Transverse colon (tissue), 4 donors: ENCODE measurements around the gene PRRG4. TPM values are rescaled to one million over a fixed set of nuclear protein-coding genes. Genes with fewer than 3 reads are reported as not detected.

Experiments used
- DNase-seq: peaks from one replicate; pipeline ENCODE4 v3.0.0-alpha.2; 2019
- H3K27ac ChIP-seq, 4 donors: fragments of 200-600 bp; sonication (generic); 2 replicates each; pipeline ENCODE4 v1.5.1; 2016 to 2018; ENCODE audit warnings: inconsistent platforms in 4 of 4
- H3K27me3 ChIP-seq: fragments of 200-600 bp; sonication (generic); 2 replicates; pipeline ENCODE4 v1.5.1; 2017; ENCODE audit warnings: inconsistent platforms
- H3K36me3 ChIP-seq, 4 donors: fragments of 200-600 bp; sonication (generic); 2 replicates each; pipeline ENCODE4 v1.5.1; 2017 to 2019; ENCODE audit warnings: inconsistent platforms in 4 of 4
- H3K4me1 ChIP-seq, 4 donors: fragments of 200-600 bp; sonication (generic); 2 replicates each; pipeline ENCODE4 v1.5.1; 2017 to 2020; ENCODE audit warnings: inconsistent platforms in 4 of 4
- H3K4me3 ChIP-seq, 4 donors: fragments of 200-600 bp; sonication (generic); 1 replicate in 1 of 4; 2 replicates in 3 of 4; pipeline versions ENCODE4 v1.5.1 to v1.6.1; 2017 to 2019; ENCODE audit warnings: inconsistent platforms in 4 of 4
- H3K9me3 ChIP-seq, 2 donors: fragments of 200-600 bp; sonication (generic); 2 replicates each; pipeline ENCODE4 v1.5.1; 2017 to 2019; ENCODE audit warnings: inconsistent platforms in 2 of 2
- CTCF ChIP-seq, 5 experiments: fragments of 200-600 bp in 3 of 5; fragments of 450-650 bp in 2 of 5; sonication (generic) in 3 of 5; IDR thresholded peaks; 1 replicate in 2 of 5; 2 replicates in 3 of 5; pipeline ENCODE4 v1.5.1; 2016 to 2017; ENCODE audit warnings: antibody characterized with exemption in 5 of 5, inconsistent platforms in 3 of 5, mild to moderate bottlenecking in 2 of 5, moderate library complexity in 1 of 5
- EP300 ChIP-seq: sonication (generic); formaldehyde crosslinking; IDR thresholded peaks from one replicate; pipeline ENCODE4 v1.6.1; 2017; ENCODE audit warnings: antibody characterized with exemption, low read depth
- POLR2A ChIP-seq: fragments of 450-650 bp; IDR thresholded peaks from one replicate; pipeline ENCODE4 v1.6.1; 2016; ENCODE audit warnings: antibody characterized with exemption, mild to moderate bottlenecking, moderate library complexity
- POLR2AphosphoS5 ChIP-seq, 3 donors: sonication (generic); formaldehyde crosslinking; IDR thresholded peaks; one replicate each; pipeline ENCODE4 v1.6.1; 2016; ENCODE audit warnings: antibody characterized with exemption in 3 of 3
- WGBS, 2 donors: methylation state at CpG; one replicate each; pipeline ENCODE4 v1.1.5; 2018; ENCODE audit warnings: low coverage in 1 of 2; 5-methylcytosine and 5-hydroxymethylcytosine counted together
- in situ Hi-C, 4 donors: fragments of 200-750 bp; cut with MboI; loops; one replicate each; pipeline versions ENCODE4 v1.15.0 to v1.15.1; 2017; ENCODE audit warnings: low sequenced_read_pairs in 3 of 4, low pct_ligation_motif_present in 1 of 4, low pct_unique_long_range_greater_than_20kb in 1 of 4
- intact Hi-C: fragments of 100-400 bp; cut with DNase I; formaldehyde crosslinking; loops from one replicate; pipeline ENCODE4 v1.15.1; 2023; ENCODE audit warnings: low total_unique reads
- total RNA-seq, 4 donors: library from RNA; depleted of rRNA; stranded (reverse); fragments of >200 nt; gene quantifications; one replicate each; pipeline ENCODE4 v1.1.0, GENCODE V29; 2016

The PRRG4 gene
- total RNA-seq, 4 donors from 2014 or later = 4.8 to 24.6 (median 15.9) TPM

DNA sequence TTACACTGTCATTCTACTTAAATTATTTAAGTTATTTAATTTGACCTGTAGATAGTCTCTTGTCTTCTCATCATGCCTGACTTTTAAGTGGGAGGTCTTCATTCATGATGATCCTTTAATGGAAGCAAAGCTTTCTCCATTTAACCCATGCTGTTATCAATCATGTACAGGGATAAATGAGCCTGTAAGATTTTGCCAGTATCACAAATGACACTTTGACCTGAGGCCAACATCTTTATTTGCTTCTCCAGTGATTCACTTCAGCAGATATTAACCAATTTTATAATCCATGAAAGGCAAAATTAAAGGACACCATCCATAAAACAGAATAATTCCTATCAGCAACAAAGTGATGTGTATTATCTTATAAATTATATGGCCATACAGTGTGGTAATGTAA lies 42.9 kb upstream of the PRRG4 start:
- intact Hi-C loops = no loop called here
- Histone ChIP-seq H3K27me3 (peaks cover 7% of the 10 kb centered on the region), H3K4me1 (no peaks in the 10 kb centered on the region), H3K27ac (no peak overlapping the region), H3K4me3 (no peak overlapping the region), H3K9me3 (no peaks in the 10 kb centered on the region), H3K36me3 (no peaks in the 10 kb centered on the region)
- no peak for TF ChIP-seq POLR2AphosphoS5 (IDR thresholded peaks at IDR 0.05)
- no peak for TF ChIP-seq POLR2A
- no peak for TF ChIP-seq EP300
- TF ChIP-seq CTCF (IDR thresholded peaks at IDR 0.05) = no peak
- in situ Hi-C loops = loop anchor here in 3 of 4 donors (10.0 to 25.0 kb wide), 3 partner anchors 450 to 475 kb away; no protein-coding TSS in a partner anchor
- no peak for DNase-seq

DNA sequence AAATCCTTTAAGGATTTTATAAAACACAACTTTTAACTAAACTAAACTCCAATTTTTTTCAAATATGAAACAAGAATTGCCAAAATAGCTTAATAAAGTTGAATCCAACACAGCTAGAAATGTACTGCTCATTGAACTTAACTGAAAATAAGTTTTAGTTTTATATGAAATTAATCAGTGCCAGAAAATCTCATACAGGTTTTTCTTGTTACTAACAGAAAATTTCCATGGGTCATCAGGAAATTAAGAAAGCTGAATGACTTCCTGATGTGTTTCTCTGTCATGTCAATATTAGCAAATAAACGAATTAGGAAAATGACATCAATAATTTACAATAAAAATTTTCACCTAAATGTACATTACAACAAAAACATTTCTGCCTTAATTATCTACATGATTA lies 38.8 kb upstream of the PRRG4 start:
- Histone ChIP-seq H3K9me3 (no peaks in the 10 kb centered on the region), H3K4me3 (no peak overlapping the region), H3K27me3 (peaks cover 16% of the 10 kb centered on the region), H3K27ac (no peak overlapping the region), H3K4me1 (peaks cover 0 to 10% (median 0%) of the 10 kb centered on the region in 4 donors), H3K36me3 (no peaks in the 10 kb centered on the region)
- no peak for DNase-seq
- TF ChIP-seq EP300 = no peak
- no peak for TF ChIP-seq CTCF (IDR thresholded peaks at IDR 0.05)
- no peak for TF ChIP-seq POLR2A
- no peak for TF ChIP-seq POLR2AphosphoS5 (IDR thresholded peaks at IDR 0.05)
- in situ Hi-C loops (loop anchor here in 3 of 4 donors (10.0 to 25.0 kb wide), 3 partner anchors 454 to 479 kb away; no protein-coding TSS in a partner anchor), intact Hi-C loops (loop anchor here (10.0 kb wide), 1 partner anchor 476 kb away; no protein-coding TSS in a partner anchor)
- WGBS, 2 donors = 40 to 52% methylated on average over 1 of the region's 1 CpG

GRCh38 chr11:32792111-32792947 lies 37.4 kb upstream of the PRRG4 start:
- H3K27me3 ChIP-seq = peaks cover 16% of the 10 kb centered on the region
- H3K36me3 ChIP-seq = no peaks in the 10 kb centered on the region
- in situ Hi-C loops = loop anchor here in 3 of 4 donors (10.0 to 25.0 kb wide), 3 partner anchors 455 to 480 kb away; no protein-coding TSS in a partner anchor
- no peak for DNase-seq
- peaks cover 0 to 10% (median 0%) of the 10 kb centered on the region in 4 donors for H3K4me1 ChIP-seq
- H3K9me3 ChIP-seq = no peaks in the 10 kb centered on the region
- H3K27ac ChIP-seq = no peak overlapping the region
- WGBS, 2 donors = 28 to 32% methylated on average over 5 to 6 of the region's 6 CpGs
- peak overlapping the region in 1 of 4 donors; percentile 8 for H3K4me3 ChIP-seq
- TF ChIP-seq POLR2AphosphoS5 (IDR thresholded peaks at IDR 0.05) (no peak), EP300 (no peak), CTCF (IDR thresholded peaks at IDR 0.05) (no peak), POLR2A (no peak)
- intact Hi-C loops = loop anchor here (10.0 kb wide), 1 partner anchor 478 kb away; no protein-coding TSS in a partner anchor

- Histone ChIP-seq H3K27me3 (peaks cover 16% of the 10 kb centered on the region), H3K4me3 (peak overlapping the region in 1 of 4 donors; percentile 8), H3K4me1 (peaks cover 0 to 10% (median 0%) of the 10 kb centered on the region in 4 donors), H3K27ac (no peak overlapping the region), H3K36me3 (no peaks in the 10 kb centered on the region), H3K9me3 (no peaks in the 10 kb centered on the region)
- WGBS, 2 donors = 14 to 21% methylated on average over 9 to 13 of the region's 13 CpGs
- TF ChIP-seq CTCF (IDR thresholded peaks at IDR 0.05) (peak; percentile 62 to 66 (median 66)), POLR2A (no peak)
- intact Hi-C loops = loop anchor here (10.0 kb wide), 1 partner anchor 478 kb away; no protein-coding TSS in a partner anchor
- peak; percentile 69 for DNase-seq
- in situ Hi-C loops = loop anchor here in 3 of 4 donors (10.0 to 25.0 kb wide), 3 partner anchors 456 to 481 kb away; no protein-coding TSS in a partner anchor
Measured at GRCh38 chr11:32792948-32793475, 36.7 kb upstream of the PRRG4 start.
